BLaER1 (cell line): ENCODE data around the gene PRAMEF11.
"Not testable (repeated sequence)": the region's sequence is repeated elsewhere in the genome, so short reads cannot be mapped to it uniquely, and the experiment has no call there.

Experiments
- H3K27ac ChIP-seq: shearing (Covaris generic); formaldehyde crosslinking; 2 replicates; pipeline ENCODE4 v1.8.1; 2022
- H3K27me3 ChIP-seq: shearing (Covaris generic); formaldehyde crosslinking; 2 replicates; pipeline ENCODE4 v1.8.1; 2022
- H3K36me3 ChIP-seq: shearing (Covaris generic); formaldehyde crosslinking; 2 replicates; pipeline ENCODE4 v1.8.1; 2022
- H3K4me1 ChIP-seq: shearing (Covaris generic); formaldehyde crosslinking; 2 replicates; pipeline ENCODE4 v1.8.1; 2022
- H3K4me2 ChIP-seq: shearing (Covaris generic); formaldehyde crosslinking; 2 replicates; pipeline ENCODE4 v1.8.1; 2022
- H3K4me3 ChIP-seq: shearing (Covaris generic); formaldehyde crosslinking; 2 replicates; pipeline ENCODE4 v1.8.1; 2022
- H3K9ac ChIP-seq: shearing (Covaris generic); formaldehyde crosslinking; 2 replicates; pipeline ENCODE4 v1.8.1; 2022
- H3K9me3 ChIP-seq: shearing (Covaris generic); formaldehyde crosslinking; 2 replicates; pipeline ENCODE4 v1.8.1; 2022
- H4K20me1 ChIP-seq: shearing (Covaris generic); formaldehyde crosslinking; 2 replicates; pipeline ENCODE4 v1.8.1; 2022
- Cebpa-rat ChIP-seq: shearing (Covaris generic); IDR thresholded peaks from 2 replicates; pipeline ENCODE4 v1.8.1; 2022

Gene PRAMEF11

GRCh38 chr1:12831310-12831709 is at the start of gene PRAMEF11:
Gene PRAMEF11, minus strand, starts transcription at chr1:12831410. Its CDS starts 2,621 bp downstream, at chr1:12828789.
- H3K9ac ChIP-seq, H4K20me1 ChIP-seq, H3K27ac ChIP-seq, H3K27me3 ChIP-seq, H3K4me3 ChIP-seq, H3K9me3 ChIP-seq, H3K4me2 ChIP-seq, H3K4me1 ChIP-seq, H3K36me3 ChIP-seq: not testable (repeated sequence)

DNA sequence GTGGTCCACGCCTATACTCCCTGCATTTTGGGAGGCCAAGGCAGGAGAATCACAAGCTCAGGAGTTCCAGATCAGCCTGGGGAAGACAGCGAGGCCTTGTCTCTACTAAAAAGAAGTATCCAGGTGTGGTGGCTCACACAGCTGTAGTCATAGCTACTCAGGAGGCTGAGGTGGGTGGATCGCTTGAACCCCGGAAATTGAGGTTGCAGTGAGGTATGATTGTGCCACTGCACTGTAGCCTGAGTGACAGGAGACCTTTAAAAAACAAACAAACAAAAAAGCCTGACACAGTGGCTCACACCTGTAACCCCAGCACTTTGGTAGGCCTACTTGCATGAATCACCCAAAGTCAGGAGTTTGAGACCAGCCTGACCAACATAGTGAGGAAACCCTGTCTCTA is 47.2 kb upstream of the PRAMEF11 start:
- not testable (repeated sequence) for H3K36me3 ChIP-seq, H3K4me3 ChIP-seq, H3K9me3 ChIP-seq, H3K4me1 ChIP-seq, H3K4me2 ChIP-seq, H3K9ac ChIP-seq, H3K27me3 ChIP-seq, H4K20me1 ChIP-seq, H3K27ac ChIP-seq

DNA sequence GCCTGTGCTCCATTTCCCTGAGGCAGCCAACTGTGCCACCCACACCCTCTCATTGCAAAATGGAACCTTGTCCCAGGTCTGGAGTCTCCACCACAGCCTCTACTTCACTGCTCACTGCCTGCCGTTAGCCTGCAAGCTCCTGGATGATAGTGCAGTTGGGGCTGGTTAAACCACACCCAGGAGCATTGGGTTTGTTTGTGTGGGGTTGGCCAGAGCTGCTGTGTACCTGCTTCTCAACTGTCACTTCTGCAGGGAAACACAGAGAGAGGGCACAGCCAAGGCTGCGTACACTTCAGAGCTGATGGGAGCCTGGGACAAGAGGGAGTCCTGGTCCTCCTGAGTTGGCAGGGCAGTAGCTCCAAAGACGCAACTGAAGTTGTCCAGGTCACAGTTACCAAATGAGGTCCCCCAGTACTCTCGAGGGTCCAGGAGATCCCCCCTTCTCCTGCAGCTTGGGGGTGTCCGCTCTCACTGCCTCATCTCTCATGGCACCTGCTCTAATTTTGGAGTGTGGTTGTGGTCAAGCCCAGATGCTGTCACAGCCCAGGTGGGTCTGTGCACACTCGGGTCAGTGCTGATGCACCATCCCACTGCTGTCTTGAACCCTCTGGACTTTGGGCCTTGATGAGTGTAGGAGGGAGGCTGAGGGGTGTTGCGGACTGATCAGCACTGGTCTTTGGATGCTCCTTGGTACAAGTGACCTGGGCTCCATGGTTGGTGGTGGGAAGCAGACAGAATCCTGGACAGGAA is 32.1 kb upstream of the PRAMEF11 start:
- not testable (repeated sequence) for H3K27ac ChIP-seq, H3K9ac ChIP-seq, H3K27me3 ChIP-seq, H4K20me1 ChIP-seq, H3K9me3 ChIP-seq, H3K4me3 ChIP-seq, H3K4me2 ChIP-seq, H3K36me3 ChIP-seq, H3K4me1 ChIP-seq

- H4K20me1 ChIP-seq, H3K9me3 ChIP-seq, H3K9ac ChIP-seq, H3K4me1 ChIP-seq, H3K27me3 ChIP-seq, H3K27ac ChIP-seq, H3K4me3 ChIP-seq, H3K36me3 ChIP-seq, H3K4me2 ChIP-seq: not testable (repeated sequence)
Measured at GRCh38 chr1:12856786-12857185, 25.6 kb upstream of the PRAMEF11 start, which contains the start of gene PRAMEF2. Gene PRAMEF2, plus strand, starts transcription at chr1:12857086. Its CDS starts 1,924 bp downstream, at chr1:12859010.

DNA sequence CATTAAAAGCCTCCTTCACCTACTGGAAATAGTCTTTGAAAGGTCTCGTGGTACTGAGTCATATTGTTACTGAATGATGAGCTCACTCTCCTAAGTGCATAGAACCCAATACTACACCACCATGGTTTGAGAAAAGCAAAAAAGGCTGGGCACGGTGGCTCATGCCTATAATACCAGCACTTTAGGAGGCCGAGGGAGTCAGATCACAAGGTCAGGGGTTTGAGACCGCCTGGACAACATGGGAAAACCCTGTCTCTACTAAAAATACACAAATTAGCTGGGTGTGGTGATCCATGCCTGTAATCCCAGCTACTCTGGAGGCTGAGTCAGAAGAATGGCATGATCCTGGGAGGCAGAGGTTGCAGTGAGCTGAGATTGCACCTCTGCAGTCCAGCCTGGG is 20.6 kb upstream of the PRAMEF11 start:
- Histone ChIP-seq H3K4me3 (no peak overlapping the region), H3K36me3 (no peaks in the 10 kb centered on the region), H3K27ac (no peak overlapping the region), H3K9ac (no peak overlapping the region), H3K27me3 (no peaks in the 10 kb centered on the region), H3K4me2 (no peak overlapping the region), H4K20me1 (no peaks in the 10 kb centered on the region), H3K9me3 (no peaks in the 10 kb centered on the region), H3K4me1 (no peaks in the 10 kb centered on the region)
- TF ChIP-seq Cebpa-rat, result no peak

GRCh38 chr1:12848620-12849019 is 17.4 kb upstream of the PRAMEF11 start, which contains the start of gene HNRNPCL1:
Gene HNRNPCL1, minus strand, starts transcription at chr1:12848720. Its CDS starts 431 bp downstream, at chr1:12848289.
- not testable (repeated sequence) for H4K20me1 ChIP-seq, H3K4me1 ChIP-seq, H3K27ac ChIP-seq, H3K4me3 ChIP-seq, H3K4me2 ChIP-seq, H3K9me3 ChIP-seq, H3K36me3 ChIP-seq, H3K27me3 ChIP-seq, H3K9ac ChIP-seq

DNA sequence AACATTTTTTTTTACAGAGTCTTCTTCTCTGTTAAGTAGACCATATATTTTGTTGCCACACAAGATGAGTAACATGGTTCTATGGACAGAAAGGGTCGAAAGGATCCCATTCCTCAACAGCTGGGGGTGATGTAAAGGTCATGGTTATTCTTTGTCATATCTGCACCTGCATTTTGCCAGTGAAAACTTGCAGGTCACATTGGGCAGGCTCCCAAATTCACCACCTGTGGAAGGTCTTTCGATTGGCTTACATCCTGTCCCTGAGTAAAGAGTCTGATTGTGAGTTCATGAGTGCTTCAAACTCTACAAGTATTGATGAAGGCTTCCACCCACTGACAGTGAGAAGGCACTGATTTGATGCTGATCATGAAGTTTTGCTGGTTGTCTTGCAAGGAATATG is 2.0 kb upstream of the PRAMEF11 start:
- H3K9me3 ChIP-seq, H3K27ac ChIP-seq, H3K27me3 ChIP-seq, H3K36me3 ChIP-seq, H3K4me3 ChIP-seq, H3K4me1 ChIP-seq, H3K9ac ChIP-seq, H4K20me1 ChIP-seq, H3K4me2 ChIP-seq: not testable (repeated sequence)

DNA sequence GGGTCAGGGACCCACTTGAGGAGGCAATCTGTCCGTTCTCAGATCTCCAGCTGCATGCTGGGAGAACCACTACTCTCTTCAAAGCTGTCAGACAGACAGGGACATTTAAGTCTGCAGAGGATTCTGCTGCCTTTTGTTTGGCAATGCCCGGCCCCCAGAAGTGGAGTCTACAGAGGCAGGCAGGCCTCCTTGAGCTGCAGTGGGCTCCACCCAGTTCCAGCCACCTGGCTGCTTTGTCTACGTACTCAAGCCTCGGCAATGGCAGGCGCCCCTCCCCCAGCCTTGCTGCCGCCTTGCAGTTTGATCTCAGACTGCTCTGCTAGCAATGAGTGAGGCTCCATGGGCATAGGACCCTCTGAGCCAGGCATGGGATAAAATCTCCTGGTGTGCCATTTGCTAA is 12.1 kb downstream of the PRAMEF11 start:
- not testable (repeated sequence) for H4K20me1 ChIP-seq, H3K9ac ChIP-seq, H3K9me3 ChIP-seq, H3K36me3 ChIP-seq, H3K27ac ChIP-seq, H3K4me3 ChIP-seq, H3K4me1 ChIP-seq, H3K27me3 ChIP-seq, H3K4me2 ChIP-seq

GRCh38 chr1:12811409-12811784 is 19.8 kb downstream of the PRAMEF11 start:
- no peak overlapping the region for H3K4me3 ChIP-seq
- no peaks in the 10 kb centered on the region for H3K4me1 ChIP-seq
- no peak overlapping the region for H3K27ac ChIP-seq
- no peaks in the 10 kb centered on the region for H3K36me3 ChIP-seq
- no peaks in the 10 kb centered on the region for H3K27me3 ChIP-seq
- no peak overlapping the region for H3K9ac ChIP-seq
- H3K9me3 ChIP-seq, result no peaks in the 10 kb centered on the region
- no peak for TF ChIP-seq Cebpa-rat
- no peak overlapping the region for H3K4me2 ChIP-seq
- no peaks in the 10 kb centered on the region for H4K20me1 ChIP-seq

DNA sequence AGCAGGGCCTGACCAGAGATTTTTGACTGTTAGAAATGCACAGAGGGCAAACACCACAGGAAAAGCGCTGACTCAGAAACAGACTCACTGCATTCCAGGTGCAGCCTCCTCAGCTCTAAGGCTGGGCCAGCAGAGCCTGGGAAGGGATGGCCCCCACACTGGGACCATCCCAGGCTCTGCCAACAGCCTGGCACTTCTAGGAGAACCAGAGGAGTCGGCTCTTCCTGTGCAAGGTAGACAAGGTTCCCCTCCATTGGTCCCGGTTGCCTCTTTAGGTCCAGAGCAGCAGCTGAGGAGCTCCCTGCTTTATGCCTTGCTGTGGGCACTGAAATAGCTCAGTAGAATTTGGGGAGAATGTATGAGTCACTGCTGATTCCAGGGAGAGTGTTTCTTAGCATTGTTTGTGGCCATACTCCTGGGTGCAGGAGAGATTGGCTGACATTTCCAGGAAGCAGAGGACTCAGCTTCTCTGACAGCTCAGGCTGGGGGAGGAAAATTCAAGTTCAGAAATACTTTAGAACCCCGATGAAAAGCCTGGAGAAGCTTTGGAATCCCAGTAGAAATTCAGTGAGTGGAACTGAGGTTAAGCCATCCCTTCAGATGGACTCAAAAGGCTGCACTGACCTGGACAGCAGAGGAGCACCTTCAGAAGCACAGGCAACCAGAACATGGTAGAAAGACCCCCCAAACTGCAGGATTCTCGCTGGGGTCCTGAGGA is 20.4 kb downstream of the PRAMEF11 start:
- no peaks in the 10 kb centered on the region for H3K9me3 ChIP-seq
- H3K4me2 ChIP-seq, result no peak overlapping the region
- no peaks in the 10 kb centered on the region for H3K4me1 ChIP-seq
- H3K27ac ChIP-seq, result no peak overlapping the region
- TF ChIP-seq Cebpa-rat, result no peak
- no peaks in the 10 kb centered on the region for H3K36me3 ChIP-seq
- H3K4me3 ChIP-seq, result no peak overlapping the region
- H3K27me3 ChIP-seq, result no peaks in the 10 kb centered on the region
- H4K20me1 ChIP-seq, result no peaks in the 10 kb centered on the region
- H3K9ac ChIP-seq, result no peak overlapping the region

- Histone ChIP-seq H3K4me1 (no peaks in the 10 kb centered on the region), H3K27me3 (no peaks in the 10 kb centered on the region), H3K4me2 (no peak overlapping the region), H3K9ac (no peak overlapping the region), H3K4me3 (no peak overlapping the region), H4K20me1 (no peaks in the 10 kb centered on the region), H3K36me3 (no peaks in the 10 kb centered on the region), H3K9me3 (0 out of 2 replicates have a peak, but pooled peaks cover 2% of the 10 kb centered on the region), H3K27ac (no peak overlapping the region)
- TF ChIP-seq Cebpa-rat, result no peak
Measured at GRCh38 chr1:12809933-12810332, 21.3 kb downstream of the PRAMEF11 start.
